ENCODE data around the gene TRA2B. TPM values are rescaled to one million over a fixed set of nuclear protein-coding genes. Genes with fewer than 3 reads are reported as not detected.

Gene TRA2B
- total RNA-seq (100 to 1,000 TPM in 6 of 9 donors, 10 to 100 TPM in 3; 80.4 to 186 (median 109) TPM), polyA plus RNA-seq (100 to 1,000 TPM in 1 of 3 donors, 10 to 100 TPM in 2; 78.2 to 242 (median 78.9) TPM)
- long read RNA-seq, donor 1, full-length matches to known transcripts = 35 of 35 reads
- long read RNA-seq, donor 1, partial matches to known transcripts = 0 of 35 reads
- long read RNA-seq, donor 1, other reads (novel, unspliced or antisense) = 0 of 35 reads
- long read RNA-seq, donor 2, full-length matches to known transcripts = 26 of 38 reads
- long read RNA-seq, donor 2, partial matches to known transcripts = 12 of 38 reads
- long read RNA-seq, donor 2, other reads (novel, unspliced or antisense) = 0 of 38 reads
- long read RNA-seq, donor 3, full-length matches to known transcripts = 29 of 29 reads
- long read RNA-seq, donor 3, partial matches to known transcripts = 0 of 29 reads
- long read RNA-seq, donor 3, other reads (novel, unspliced or antisense) = 0 of 29 reads
- long read RNA-seq, donor 4, transcript TRA2B-205 (9 exons, 2,952 nt) = major isoform, 7 of 12 reads
- long read RNA-seq, donor 4, partial matches to known transcripts = 0 of 12 reads
- long read RNA-seq, donor 4, other reads (novel, unspliced or antisense) = 2 of 12 reads
- long read RNA-seq, donor 5, transcript TRA2B-205 (9 exons, 2,952 nt) = major isoform, 45 of 60 reads
- long read RNA-seq, donor 5, partial matches to known transcripts = 2 of 60 reads
- long read RNA-seq, donor 5, other reads (novel, unspliced or antisense) = 2 of 60 reads
- long read RNA-seq, donor 6, full-length matches to known transcripts = 12 of 16 reads
- long read RNA-seq, donor 6, partial matches to known transcripts = 2 of 16 reads
- long read RNA-seq, donor 6, other reads (novel, unspliced or antisense) = 2 of 16 reads
- long read RNA-seq, donor 7, full-length matches to known transcripts = 19 of 19 reads
- long read RNA-seq, donor 7, partial matches to known transcripts = 0 of 19 reads
- long read RNA-seq, donor 7, other reads (novel, unspliced or antisense) = 0 of 19 reads
- long read RNA-seq, donor 8, full-length matches to known transcripts = 52 of 71 reads
- long read RNA-seq, donor 8, partial matches to known transcripts = 19 of 71 reads
- long read RNA-seq, donor 8, other reads (novel, unspliced or antisense) = 0 of 71 reads
- long read RNA-seq, donor 9, full-length matches to known transcripts = 24 of 24 reads
- long read RNA-seq, donor 9, partial matches to known transcripts = 0 of 24 reads
- long read RNA-seq, donor 9, other reads (novel, unspliced or antisense) = 0 of 24 reads
- long read RNA-seq, donor 10, transcript TRA2B-205 (9 exons, 2,952 nt) = major isoform, 7 of 13 reads
- long read RNA-seq, donor 10, partial matches to known transcripts = 0 of 13 reads
- long read RNA-seq, donor 10, other reads (novel, unspliced or antisense) = 0 of 13 reads

- peak; percentile 99 to 100 (median 99) for DNase-seq
- H3K27ac ChIP-seq = peak within 1 kb of the TSS; percentile 96 to 100 (median 100)
- intact Hi-C loops (cut with DNase I) = no loop called here
- H3K9me3 ChIP-seq (replicated peaks in 1 of 3) = no peaks in the 10 kb centered on the region
- WGBS, 4 donors = 2 to 5% (median 3%) methylated on average over 23 to 55 of the region's 55 CpGs
- TF ChIP-seq POLR2A (IDR thresholded peaks at IDR 0.05) (peak; percentile 100), CTCF (IDR thresholded peaks at IDR 0.05) (peak in 4 of 6 experiments; percentile 15 to 25 (median 18))
- peaks cover 27 to 28% of the 10 kb centered on the region in 2 donors for H3K4me1 ChIP-seq (replicated peaks in 1 of 2)
- no peaks in the 10 kb centered on the region for H3K27me3 ChIP-seq
- H3K36me3 ChIP-seq (replicated peaks in 1 of 2) = no peaks in the 10 kb centered on the region
- H3K4me3 ChIP-seq = peak within 1 kb of the TSS; percentile 36 to 90 (median 72)
Observed at GRCh38 chr3:185937689-185938374, at the start of gene TRA2B. Gene TRA2B, minus strand, starts transcription at chr3:185938014. Its CDS starts 154 bp downstream, at chr3:185937860.

GRCh38 chr3:185986198-185986777 lies 48.5 kb upstream of the TRA2B start:
- Histone ChIP-seq H3K36me3 (replicated peaks in 1 of 2) (no peaks in the 10 kb centered on the region), H3K4me1 (replicated peaks in 1 of 2) (peaks cover 0 to 5% of the 10 kb centered on the region in 2 donors), H3K4me3 (no peak overlapping the region), H3K27ac (no peak overlapping the region), H3K9me3 (replicated peaks in 1 of 3) (no peaks in the 10 kb centered on the region), H3K27me3 (no peaks in the 10 kb centered on the region)
- no peak for TF ChIP-seq CTCF (IDR thresholded peaks at IDR 0.05)
- no peak for TF ChIP-seq POLR2A (IDR thresholded peaks at IDR 0.05)
- intact Hi-C loops (cut with DNase I) = loop anchor here in 1 of 2 donors (10.0 kb wide), 1 partner anchor 629 kb away; the partner anchor contains the start of gene AHSG
- DNase-seq = no peak
- WGBS, 4 donors = 85 to 96% (median 92%) methylated on average over 22 to 23 of the region's 23 CpGs

- 38 to 55% (median 51%) methylated on average over 3 of the region's 3 CpGs for WGBS, 4 donors
- no peaks in the 10 kb centered on the region for H3K27me3 ChIP-seq
- no peak for DNase-seq
- H3K4me1 ChIP-seq (replicated peaks in 1 of 2) = peaks cover 0 to 5% of the 10 kb centered on the region in 2 donors
- no peaks in the 10 kb centered on the region for H3K9me3 ChIP-seq (replicated peaks in 1 of 3)
- no peaks in the 10 kb centered on the region for H3K36me3 ChIP-seq (replicated peaks in 1 of 2)
- no peak overlapping the region for H3K27ac ChIP-seq
- no peak for TF ChIP-seq POLR2A (IDR thresholded peaks at IDR 0.05)
- TF ChIP-seq CTCF (IDR thresholded peaks at IDR 0.05) = no peak
- no peak overlapping the region for H3K4me3 ChIP-seq
- intact Hi-C loops (cut with DNase I) = loop anchor here (5.0 to 10.0 kb wide), 5 partner anchors 258 to 631 kb away; partner anchors contain the start of genes AHSG (in 1 of the 2) and CRYGS (in 1 of the 2)
Observed at GRCh38 chr3:185984203-185984602, 46.4 kb upstream of the TRA2B start.
